Fibroblast of pulmonary artery (primary cell): ENCODE results near the gene PLPP2.

Experiments used
- DNase-seq: peaks from one replicate; pipeline ENCODE4 v3.0.0-alpha.2; 2010; ENCODE audit warnings: low read depth
- H3K4me3 ChIP-seq: replicated peaks from 2 replicates; pipeline ENCODE4 v1.5.1; 2011; ENCODE audit warnings: low read depth, mild to moderate bottlenecking, control low read depth, low read length, moderate library complexity
- TF ChIP-seq, protein P1 (sequence below): IDR thresholded peaks from 2 replicates; pipeline ENCODE4 v1.5.1; 2011; ENCODE audit warnings: mild to moderate bottlenecking, control low read depth, low read length, inconsistent platforms; ENCODE audit errors: missing control alignments

The PLPP2 gene

DNA sequence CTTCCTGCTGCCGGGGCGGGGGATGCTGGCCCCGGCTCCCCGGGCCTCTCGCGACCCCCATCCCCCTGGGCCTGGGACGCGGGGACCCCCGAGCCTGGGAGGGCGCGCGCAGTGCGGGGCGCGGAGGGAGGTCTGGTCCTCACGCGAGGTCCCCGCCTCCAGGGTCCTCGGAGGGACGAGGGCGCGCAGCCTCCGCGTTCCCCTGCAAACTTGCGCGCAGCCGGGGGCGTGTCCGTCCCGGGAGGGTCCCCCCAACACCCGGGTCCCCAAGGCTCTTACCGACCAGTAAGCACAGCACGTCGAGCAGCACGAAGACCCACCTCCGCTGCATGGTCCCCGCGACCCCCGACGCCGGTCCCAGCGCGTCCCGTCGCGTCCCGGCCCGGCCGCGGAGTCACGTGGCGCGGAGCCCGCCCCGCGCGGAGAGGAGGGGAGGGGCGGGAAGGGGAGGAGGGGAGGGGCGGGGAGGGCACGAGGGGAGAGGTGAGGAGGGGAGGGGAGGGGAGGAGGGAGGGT lies at the start of gene PLPP2:
TSS of gene PLPP2 (minus strand) at position 398 of the 516 bp plus-strand sequence. CDS start at position 331, 67 bp downstream.
- TF ChIP-seq, protein P1, sequence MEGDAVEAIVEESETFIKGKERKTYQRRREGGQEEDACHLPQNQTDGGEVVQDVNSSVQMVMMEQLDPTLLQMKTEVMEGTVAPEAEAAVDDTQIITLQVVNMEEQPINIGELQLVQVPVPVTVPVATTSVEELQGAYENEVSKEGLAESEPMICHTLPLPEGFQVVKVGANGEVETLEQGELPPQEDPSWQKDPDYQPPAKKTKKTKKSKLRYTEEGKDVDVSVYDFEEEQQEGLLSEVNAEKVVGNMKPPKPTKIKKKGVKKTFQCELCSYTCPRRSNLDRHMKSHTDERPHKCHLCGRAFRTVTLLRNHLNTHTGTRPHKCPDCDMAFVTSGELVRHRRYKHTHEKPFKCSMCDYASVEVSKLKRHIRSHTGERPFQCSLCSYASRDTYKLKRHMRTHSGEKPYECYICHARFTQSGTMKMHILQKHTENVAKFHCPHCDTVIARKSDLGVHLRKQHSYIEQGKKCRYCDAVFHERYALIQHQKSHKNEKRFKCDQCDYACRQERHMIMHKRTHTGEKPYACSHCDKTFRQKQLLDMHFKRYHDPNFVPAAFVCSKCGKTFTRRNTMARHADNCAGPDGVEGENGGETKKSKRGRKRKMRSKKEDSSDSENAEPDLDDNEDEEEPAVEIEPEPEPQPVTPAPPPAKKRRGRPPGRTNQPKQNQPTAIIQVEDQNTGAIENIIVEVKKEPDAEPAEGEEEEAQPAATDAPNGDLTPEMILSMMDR = no peak
- peak within 1 kb of the TSS; percentile 52 for H3K4me3 ChIP-seq

DNA sequence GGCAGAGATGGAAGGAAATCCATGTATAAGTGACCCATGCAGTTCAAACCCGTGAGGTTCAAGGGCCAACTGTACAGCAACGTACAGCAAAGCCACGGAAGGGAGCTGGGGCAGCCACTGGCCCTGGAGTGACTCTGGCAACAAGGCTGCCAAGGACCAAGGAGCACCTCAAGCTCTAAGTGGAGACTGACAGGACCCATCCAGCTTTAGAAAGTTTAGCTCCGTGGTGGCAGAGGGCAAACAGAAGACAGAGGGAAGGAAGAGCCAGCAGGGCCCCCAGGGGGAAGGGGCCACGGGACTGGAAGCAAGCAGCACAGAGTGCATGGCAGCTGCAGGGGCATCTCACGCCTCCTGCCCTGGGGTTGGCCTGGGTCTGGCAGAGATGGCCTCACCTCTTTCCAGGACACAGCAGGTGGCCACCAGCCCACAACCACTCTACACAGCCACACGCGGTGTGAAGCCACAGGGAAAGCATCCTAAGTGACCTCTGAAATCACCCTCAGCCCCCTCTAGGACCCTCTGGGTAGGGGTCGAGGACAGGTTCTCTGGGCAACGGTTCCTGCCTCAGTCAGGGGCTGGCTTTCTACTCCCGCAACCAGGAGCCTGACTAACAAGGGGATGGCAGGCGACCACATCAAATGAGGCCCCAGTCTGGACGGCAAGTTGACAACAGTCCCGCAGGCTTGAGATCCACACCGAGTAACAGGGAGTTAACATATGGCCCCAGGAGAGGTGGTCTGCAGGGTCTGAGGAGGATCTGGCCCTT lies 49.6 kb upstream of the PLPP2 start:
- no peak overlapping the region for H3K4me3 ChIP-seq
- DNase-seq = no peak
- TF ChIP-seq, protein P1 = no peak

More for the DNA sequence above, at the start of gene PLPP2:
- peak; percentile 30 for DNase-seq

GRCh38 chr19:339262-339887 lies 48.2 kb upstream of the PLPP2 start:
- TF ChIP-seq, protein P1 = no peak
- DNase-seq = no peak

GRCh38 chr19:338421-338820 lies 47.2 kb upstream of the PLPP2 start:
- no peak for DNase-seq
- TF ChIP-seq, protein P1 = no peak
- H3K4me3 ChIP-seq = no peak overlapping the region

More at GRCh38 chr19:339262-339887, 48.2 kb upstream of the PLPP2 start:
- H3K4me3 ChIP-seq = no peak overlapping the region

DNA sequence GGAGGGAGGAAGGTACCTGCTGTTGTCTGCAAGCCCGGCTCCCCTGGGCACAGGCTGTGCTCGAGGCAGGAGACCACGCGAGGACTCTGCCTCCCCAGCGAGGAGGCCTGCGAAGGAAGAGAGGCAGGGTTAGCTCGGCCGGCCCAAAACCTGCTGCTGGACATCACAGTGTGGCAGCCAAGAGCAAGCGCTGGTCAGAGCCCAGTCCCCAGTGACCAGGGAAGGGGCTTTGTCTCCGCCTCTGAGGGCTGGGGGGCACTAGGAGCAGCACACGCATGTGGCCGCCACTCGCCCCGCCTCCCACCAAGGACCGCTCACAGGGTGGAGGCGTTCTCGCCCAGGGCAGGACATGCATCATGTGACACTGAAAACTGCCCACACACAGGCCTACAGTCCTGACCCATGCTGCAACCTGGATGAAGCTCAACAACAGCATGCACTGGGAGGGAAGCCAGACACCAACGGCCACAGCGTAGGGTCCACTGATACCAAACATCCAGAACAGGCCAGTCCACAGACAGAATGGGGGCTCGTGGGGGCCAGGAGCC lies 44.9 kb upstream of the PLPP2 start:
- no peak for DNase-seq
- TF ChIP-seq, protein P1 = no peak
- H3K4me3 ChIP-seq = no peak overlapping the region

- DNase-seq = no peak
- no peak overlapping the region for H3K4me3 ChIP-seq
- TF ChIP-seq, protein P1 = no peak
Observed at GRCh38 chr19:335486-336066, 44.4 kb upstream of the PLPP2 start.
